IPS DF 4.7 (cell line): ENCODE data around the gene RBBP9.
"Not testable (repeated sequence)": the region's sequence is repeated elsewhere in the genome, so short reads cannot be mapped to it uniquely, and the experiment has no call there.

Source experiments
- DNase-seq: peaks from one replicate; pipeline ENCODE4 v3.0.0-alpha.2; 2013; ENCODE audit warnings: low spot score; ENCODE audit errors: extremely low read depth

The RBBP9 gene

DNA sequence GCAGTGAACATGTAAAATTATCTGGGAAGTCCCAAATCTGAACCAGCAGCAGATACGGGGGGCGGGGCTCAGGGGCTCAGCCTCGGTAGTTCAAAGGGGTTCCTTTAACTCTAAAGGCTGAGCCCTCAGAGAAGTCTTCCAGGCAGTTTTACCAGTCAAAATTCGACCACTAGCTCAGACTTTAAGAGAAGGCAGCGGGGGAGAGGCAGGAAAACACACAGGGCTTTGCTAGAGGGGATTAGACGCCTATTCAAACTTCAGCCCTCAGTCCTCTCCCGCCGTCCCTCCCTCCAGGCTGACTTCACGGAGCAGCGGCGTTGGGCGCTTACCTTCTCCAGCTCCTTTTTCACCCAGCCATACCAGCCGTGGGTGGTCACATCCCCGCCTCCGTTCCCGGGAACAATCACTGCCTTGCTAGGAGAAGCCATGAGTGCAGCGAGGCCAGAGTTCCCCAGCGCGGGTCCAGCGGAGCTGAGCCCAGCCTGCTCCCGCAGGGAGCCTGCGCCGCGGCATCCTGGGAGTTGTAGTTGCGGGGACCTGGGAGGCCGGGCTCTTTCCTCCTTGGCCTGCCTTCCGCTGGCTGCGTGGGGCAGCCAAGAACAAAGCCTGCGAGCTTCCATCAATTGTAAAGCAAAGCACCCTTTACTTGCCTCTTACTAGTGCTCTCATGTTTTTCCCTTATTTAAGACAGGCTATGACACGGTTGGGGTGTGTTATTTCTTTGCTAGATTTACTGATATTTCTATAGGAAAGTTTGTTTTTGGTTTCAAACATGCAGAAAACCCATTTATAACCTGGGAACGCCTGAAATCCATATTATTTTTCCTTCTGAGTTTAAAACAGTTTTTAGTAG, at the start of gene RBBP9:
TSS of gene RBBP9 (minus strand) at position 486 of the 853 bp plus-strand sequence. CDS start at position 428, 58 bp downstream.
- peak; percentile 56 for DNase-seq

DNA sequence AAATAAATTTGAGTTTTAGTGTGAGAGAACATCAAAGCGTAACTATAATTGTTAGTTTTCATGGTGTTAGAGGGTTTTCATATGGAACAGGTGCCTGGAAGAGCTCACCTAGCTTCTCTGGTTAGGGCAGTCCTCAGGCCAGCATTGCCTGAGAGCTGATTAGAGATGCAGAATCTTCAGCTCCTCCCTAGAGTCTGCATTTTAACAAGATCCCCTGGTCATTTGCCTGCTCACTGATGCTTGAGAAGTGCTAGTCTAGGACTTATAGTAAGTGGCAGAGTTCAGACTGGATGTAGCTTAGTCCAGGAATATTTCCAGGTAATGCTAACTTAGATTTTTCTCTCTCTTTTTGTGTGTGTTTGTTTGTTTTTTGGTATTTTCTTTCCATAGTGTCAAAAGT, 48.5 kb upstream of the RBBP9 start:
- no peak for DNase-seq

GRCh38 chr20:18543932-18544331, 46.9 kb upstream of the RBBP9 start:
- no peak for DNase-seq

GRCh38 chr20:18543216-18543615, 46.2 kb upstream of the RBBP9 start:
- no peak for DNase-seq

DNA sequence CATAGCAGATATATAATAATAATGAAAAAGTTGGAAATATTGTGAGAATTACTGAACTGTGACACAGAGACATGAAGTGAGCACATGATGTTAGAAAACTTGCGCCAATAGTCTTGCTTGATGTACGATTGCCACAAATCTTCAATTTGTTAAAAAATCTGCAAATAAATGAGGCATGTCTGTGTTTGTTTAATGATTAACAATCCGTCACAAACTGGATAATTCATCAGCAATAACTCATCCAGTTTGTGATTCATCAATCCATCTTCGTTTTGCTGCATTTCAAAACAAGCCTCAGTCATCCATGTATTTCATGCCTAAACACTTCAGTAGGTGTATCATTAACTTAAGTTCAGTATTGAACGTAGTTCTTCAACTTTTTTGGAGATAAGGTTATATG, 44.7 kb upstream of the RBBP9 start:
- DNase-seq, result no peak

DNA sequence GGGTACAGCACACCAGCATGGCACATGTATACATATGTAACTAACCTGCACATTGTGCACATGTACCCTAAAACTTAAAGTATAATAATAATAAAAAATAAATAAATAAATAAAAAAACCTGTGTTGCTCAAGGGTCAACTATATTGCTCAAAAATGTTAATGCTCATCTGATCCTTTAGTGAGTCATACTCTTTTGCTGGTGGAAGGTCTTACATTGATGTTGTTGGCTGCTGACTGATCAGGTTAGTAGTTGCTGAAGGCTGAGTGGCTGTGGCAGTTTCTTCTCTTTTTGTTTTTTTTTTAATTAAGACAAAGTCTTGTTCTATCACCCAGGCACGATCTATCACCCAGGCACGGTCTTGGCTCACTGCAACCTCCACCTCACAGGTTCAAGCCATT, 40.6 kb upstream of the RBBP9 start:
- no peak for DNase-seq

- no peak for DNase-seq
Observed at GRCh38 chr20:18533978-18534644, 37.1 kb upstream of the RBBP9 start.

- no peak for DNase-seq
Observed at GRCh38 chr20:18533491-18533890, 36.5 kb upstream of the RBBP9 start.

DNA sequence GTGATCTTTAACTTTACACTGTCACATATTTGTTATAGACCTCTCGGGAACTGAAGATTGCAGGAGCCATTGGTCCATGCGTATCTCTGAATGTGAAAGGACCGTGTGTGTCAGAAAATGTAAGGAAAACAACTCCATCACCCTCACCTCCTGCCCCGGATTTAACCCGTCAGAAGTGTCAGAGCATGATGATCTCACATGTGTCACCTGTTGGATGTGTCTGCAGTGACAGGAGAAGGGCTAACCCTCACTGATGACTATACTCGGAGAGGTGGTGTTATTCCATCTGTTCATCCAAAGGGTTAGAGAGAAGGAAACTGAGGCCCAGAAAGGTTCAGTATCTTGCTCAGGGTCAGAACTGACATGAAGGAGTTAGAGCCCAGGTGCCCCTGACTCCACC, 35.6 kb upstream of the RBBP9 start:
- no peak for DNase-seq

DNA sequence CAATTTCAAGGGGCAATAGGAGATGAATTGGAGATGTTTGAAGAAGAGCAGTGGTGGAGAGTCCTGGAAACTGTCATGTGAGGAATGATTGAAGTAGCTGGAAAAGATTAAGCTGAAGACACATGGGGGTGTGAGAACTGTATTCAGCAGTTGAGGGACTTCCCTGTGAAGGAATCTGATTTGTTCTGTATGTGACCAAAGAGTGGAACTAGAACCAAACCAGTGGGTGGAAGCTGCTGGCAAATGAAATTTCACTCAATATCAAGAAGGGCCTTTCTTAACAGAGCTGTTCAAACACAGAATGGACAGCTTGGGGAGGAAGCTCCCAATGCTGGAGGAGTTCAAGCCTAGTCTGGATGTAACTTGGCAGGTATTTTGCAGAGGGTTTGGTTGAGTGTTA, 32.0 kb upstream of the RBBP9 start:
- DNase-seq, result no peak

- no peak for DNase-seq
Observed at GRCh38 chr20:18527836-18528235, 30.8 kb upstream of the RBBP9 start.

DNA sequence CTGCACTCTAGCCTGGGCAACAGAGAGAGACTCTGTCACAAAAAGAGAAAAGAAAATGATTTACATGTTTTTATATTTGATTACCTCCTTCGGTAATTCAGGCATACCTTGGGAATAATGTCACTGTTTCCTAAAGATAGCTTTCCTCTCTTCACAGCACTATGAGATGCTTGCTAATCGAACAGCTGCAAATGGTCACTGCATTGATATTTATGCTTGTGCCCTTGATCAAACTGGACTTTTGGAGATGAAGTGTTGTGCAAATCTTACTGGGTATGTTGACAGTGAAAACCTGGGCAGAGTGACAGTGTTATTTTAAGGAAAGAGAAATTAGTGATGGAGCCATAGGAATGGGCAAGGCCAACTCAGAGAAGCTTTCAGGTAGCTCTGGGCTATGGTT, 30.3 kb upstream of the RBBP9 start:
- no peak for DNase-seq

- DNase-seq, result not testable (repeated sequence)
Observed at GRCh38 chr20:18526761-18527160, 29.7 kb upstream of the RBBP9 start.

- no peak for DNase-seq
Observed at GRCh38 chr20:18524646-18525045, 27.6 kb upstream of the RBBP9 start.

GRCh38 chr20:18523066-18523465, 26.0 kb upstream of the RBBP9 start:
- no peak for DNase-seq

GRCh38 chr20:18522066-18522465, 25.0 kb upstream of the RBBP9 start:
- not testable (repeated sequence) for DNase-seq

DNA sequence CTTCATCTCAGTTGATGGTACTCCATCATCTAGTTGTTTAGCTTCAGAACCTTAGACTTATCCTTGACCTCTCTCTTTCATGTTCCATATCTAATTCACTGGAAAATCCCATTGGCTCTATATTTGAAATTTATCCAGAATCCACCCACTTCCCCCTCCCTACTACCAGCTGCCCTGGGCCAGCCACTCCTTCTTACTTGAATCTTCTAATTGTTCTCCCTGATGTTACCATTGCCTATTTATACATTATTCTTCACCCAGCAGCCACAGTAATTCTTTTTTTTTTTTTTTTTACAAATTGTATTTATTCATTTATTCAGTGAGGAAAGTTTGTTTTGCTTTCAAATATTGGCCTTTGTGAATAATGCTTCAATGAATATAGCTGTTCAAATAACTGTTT, 18.9 kb upstream of the RBBP9 start:
- no peak for DNase-seq

GRCh38 chr20:18514127-18514526, 17.1 kb upstream of the RBBP9 start:
- no peak for DNase-seq

GRCh38 chr20:18513208-18513607, 16.2 kb upstream of the RBBP9 start:
- DNase-seq, result no peak

- no peak for DNase-seq
Observed at GRCh38 chr20:18511571-18511970, 14.5 kb upstream of the RBBP9 start.

GRCh38 chr20:18507218-18508191, 10.5 kb upstream of the RBBP9 start, which contains the start of gene SEC23B:
SEC23B (plus strand) TSS chr20:18507940; CDS start chr20:18510836, 2,896 bp downstream.
- peak; percentile 95 for DNase-seq
